GM06990 (cell line): ENCODE measurements around the gene RBL2.
"Not testable (repeated sequence)": the region's sequence is repeated elsewhere in the genome, so short reads cannot be mapped to it uniquely, and the experiment has no call there.

Experiments used
- DNase-seq: peaks from one replicate; pipeline ENCODE4 v3.0.0-alpha.2; 2011; ENCODE audit not compliant: insufficient read length; ENCODE audit errors: extremely low read depth
- H3K27me3 ChIP-seq: replicated peaks from 2 replicates; pipeline ENCODE4 v1.6.0; 2011; ENCODE audit warnings: low read length; ENCODE audit not compliant: control insufficient read depth, insufficient read depth
- H3K36me3 ChIP-seq: 2 replicates; pipeline ENCODE4 v1.5.1; 2011; ENCODE audit warnings: low read length; ENCODE audit not compliant: control insufficient read depth, insufficient read depth
- H3K4me3 ChIP-seq: replicated peaks from 2 replicates; pipeline ENCODE4 v1.5.1; 2011; ENCODE audit warnings: low read depth, mild to moderate bottlenecking, control low read depth, low read length
- TF ChIP-seq, protein P1 (sequence below): IDR thresholded peaks from 2 replicates; pipeline ENCODE4 v1.5.1; 2011; ENCODE audit warnings: low read length, control low read depth, mild to moderate bottlenecking, inconsistent platforms; ENCODE audit not compliant: insufficient read depth, poor library complexity, severe bottlenecking

The RBL2 gene

DNA sequence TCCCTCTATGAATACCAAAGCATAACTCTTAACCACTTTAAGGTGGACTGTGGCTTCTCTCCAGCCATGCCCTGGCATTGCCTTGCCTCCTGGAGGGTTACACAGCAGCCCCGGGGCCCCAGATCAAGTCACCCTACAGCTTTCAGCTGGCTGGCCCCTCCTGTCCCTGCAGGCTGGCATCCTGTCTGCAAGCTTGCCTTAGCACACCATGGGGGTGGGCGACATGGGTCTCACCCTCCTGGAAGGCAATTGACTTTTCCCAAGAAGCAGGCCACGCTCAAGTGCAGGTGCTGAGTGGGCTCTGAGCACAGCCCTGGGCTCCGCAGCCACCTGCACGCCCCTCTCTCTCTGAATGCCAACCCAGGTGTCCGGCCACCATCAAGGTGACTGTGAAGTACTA, 94.5 kb downstream of the RBL2 start:
- no peak for DNase-seq
- Histone ChIP-seq H3K4me3 (no peak overlapping the region), H3K36me3 (no peaks in the 10 kb centered on the region), H3K27me3 (no peaks in the 10 kb centered on the region)
- TF ChIP-seq, protein P1, sequence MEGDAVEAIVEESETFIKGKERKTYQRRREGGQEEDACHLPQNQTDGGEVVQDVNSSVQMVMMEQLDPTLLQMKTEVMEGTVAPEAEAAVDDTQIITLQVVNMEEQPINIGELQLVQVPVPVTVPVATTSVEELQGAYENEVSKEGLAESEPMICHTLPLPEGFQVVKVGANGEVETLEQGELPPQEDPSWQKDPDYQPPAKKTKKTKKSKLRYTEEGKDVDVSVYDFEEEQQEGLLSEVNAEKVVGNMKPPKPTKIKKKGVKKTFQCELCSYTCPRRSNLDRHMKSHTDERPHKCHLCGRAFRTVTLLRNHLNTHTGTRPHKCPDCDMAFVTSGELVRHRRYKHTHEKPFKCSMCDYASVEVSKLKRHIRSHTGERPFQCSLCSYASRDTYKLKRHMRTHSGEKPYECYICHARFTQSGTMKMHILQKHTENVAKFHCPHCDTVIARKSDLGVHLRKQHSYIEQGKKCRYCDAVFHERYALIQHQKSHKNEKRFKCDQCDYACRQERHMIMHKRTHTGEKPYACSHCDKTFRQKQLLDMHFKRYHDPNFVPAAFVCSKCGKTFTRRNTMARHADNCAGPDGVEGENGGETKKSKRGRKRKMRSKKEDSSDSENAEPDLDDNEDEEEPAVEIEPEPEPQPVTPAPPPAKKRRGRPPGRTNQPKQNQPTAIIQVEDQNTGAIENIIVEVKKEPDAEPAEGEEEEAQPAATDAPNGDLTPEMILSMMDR, result no peak

DNA sequence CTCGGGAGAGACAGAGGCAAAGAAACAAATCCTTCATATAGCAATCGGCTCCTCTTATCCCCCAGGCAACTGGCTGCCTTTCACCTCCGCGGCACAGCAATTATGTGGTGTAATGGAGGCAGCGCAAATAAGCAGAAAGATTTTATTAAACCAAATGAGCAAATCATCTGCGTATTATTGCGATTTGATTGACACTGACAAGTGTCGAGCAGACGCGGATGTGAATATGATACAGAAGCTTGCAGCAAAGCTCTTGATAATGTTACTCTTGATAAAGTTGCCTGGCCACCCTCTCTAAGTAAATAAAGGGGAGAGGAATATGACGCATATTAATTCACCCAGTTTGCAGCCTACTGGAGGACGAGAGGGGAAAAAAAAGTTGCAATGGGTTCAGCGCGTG, 95.2 kb downstream of the RBL2 start:
- H3K27me3 ChIP-seq, result no peaks in the 10 kb centered on the region
- H3K4me3 ChIP-seq, result no peak overlapping the region
- TF ChIP-seq, protein P1, result no peak
- H3K36me3 ChIP-seq, result no peaks in the 10 kb centered on the region
- no peak for DNase-seq

DNA sequence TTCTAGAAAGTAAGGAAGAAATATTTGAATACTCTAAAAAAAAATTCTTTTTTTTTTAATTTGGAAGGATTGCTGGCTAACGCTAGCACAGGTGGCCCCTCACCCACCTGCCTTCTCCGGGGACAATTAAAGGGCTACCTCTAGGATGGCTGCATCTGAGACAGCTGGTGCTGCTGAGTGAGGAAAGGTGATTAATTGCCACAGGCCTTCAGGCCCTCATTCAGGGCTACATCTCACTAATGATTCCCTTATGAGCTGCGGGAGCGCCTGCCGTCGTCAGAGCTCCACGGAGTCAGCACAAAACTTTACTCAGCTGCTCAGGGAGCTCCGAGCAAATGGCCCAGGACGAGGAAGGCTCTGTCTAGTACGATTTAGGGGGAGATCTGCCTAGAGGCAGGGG, 95.8 kb downstream of the RBL2 start:
- TF ChIP-seq, protein P1, result no peak
- no peak for DNase-seq
- H3K36me3 ChIP-seq, result no peaks in the 10 kb centered on the region
- no peaks in the 10 kb centered on the region for H3K27me3 ChIP-seq
- no peak overlapping the region for H3K4me3 ChIP-seq

DNA sequence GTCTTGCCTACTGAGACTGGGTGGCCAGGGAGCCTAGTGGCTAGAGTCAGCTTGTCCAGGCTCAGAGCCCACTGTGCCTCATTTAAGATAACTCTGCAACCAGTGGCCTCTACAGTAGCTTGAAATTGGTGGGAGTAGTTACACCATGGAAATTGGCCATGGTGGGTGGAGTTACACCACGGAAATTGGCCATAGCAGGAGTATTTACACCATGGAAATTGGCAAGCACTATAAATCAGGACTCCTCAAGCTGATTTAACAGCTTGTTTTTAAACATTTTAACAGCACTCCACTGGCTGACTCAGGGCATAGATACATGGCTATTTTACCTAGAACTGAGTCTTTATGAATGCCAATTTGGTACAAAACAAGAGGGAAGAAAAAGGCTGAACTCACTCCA, 96.5 kb downstream of the RBL2 start:
- Histone ChIP-seq H3K27me3 (no peaks in the 10 kb centered on the region), H3K4me3 (no peak overlapping the region), H3K36me3 (no peaks in the 10 kb centered on the region)
- TF ChIP-seq, protein P1, result no peak
- DNase-seq, result no peak

DNA sequence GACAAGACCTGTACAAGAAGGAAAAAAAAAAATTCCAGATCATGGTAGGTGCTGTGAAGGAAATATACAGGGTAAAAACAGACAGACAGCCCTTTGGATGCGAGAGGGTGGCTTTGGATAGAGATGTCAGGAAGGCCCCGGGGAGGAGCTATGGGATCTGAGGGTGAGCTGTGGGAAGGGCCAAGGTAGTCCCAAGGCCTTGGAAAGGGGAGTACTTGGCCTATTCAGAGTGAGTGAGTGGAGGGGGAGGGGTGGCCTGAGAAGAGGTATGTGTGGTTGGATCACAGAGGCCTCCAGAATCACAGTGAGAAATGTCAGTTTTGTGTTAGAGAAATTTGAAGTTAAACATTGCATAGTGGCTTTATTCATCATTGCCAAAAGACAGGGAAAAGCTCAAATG, 99.9 kb downstream of the RBL2 start:
- no peaks in the 10 kb centered on the region for H3K36me3 ChIP-seq
- TF ChIP-seq, protein P1, result no peak
- no peak overlapping the region for H3K4me3 ChIP-seq
- H3K27me3 ChIP-seq, result no peaks in the 10 kb centered on the region
- no peak for DNase-seq

DNA sequence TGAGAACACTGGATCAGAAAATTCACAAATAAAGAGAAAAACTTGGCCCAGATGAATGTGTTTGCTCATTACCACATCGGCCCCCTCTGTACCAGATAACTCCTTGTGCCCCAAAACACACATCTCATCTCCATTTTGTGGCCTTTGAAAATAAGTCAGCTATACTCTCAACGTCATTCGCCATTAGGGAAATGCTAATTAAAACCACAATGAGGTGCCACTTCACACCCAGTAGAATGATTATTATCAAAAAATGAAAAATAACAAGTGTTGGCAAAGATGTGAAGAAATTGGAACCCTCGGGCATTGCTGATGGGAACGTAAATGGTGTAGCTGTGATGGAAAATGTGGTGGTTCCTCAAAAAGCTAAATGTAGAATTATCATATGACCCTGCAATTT, 103.4 kb downstream of the RBL2 start:
- TF ChIP-seq, protein P1, result no peak
- no peak for DNase-seq
- Histone ChIP-seq H3K27me3 (no peaks in the 10 kb centered on the region), H3K36me3 (no peaks in the 10 kb centered on the region), H3K4me3 (no peak overlapping the region)

DNA sequence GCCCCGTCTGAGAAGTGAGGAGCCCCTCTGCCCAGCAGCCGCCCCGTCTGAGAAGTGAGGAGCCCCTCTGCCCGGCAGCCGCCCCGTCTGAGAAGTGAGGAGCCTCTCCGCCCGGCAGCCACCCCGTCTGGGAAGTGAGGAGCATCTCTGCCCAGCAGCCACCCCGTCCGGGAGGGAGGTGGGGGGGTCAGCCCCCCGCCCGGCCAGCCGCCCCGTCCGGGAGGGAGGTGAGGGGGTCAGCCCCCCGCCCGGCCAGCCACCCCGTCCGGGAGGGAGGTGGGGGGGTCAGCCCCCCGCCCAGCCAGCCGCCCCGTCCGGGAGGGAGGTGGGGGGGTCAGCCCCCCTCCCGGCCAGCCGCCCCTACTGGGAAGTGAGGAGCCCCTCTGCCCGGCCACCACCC, 105.1 kb downstream of the RBL2 start:
- not testable (repeated sequence) for H3K27me3 ChIP-seq, H3K4me3 ChIP-seq, DNase-seq, H3K36me3 ChIP-seq

DNA sequence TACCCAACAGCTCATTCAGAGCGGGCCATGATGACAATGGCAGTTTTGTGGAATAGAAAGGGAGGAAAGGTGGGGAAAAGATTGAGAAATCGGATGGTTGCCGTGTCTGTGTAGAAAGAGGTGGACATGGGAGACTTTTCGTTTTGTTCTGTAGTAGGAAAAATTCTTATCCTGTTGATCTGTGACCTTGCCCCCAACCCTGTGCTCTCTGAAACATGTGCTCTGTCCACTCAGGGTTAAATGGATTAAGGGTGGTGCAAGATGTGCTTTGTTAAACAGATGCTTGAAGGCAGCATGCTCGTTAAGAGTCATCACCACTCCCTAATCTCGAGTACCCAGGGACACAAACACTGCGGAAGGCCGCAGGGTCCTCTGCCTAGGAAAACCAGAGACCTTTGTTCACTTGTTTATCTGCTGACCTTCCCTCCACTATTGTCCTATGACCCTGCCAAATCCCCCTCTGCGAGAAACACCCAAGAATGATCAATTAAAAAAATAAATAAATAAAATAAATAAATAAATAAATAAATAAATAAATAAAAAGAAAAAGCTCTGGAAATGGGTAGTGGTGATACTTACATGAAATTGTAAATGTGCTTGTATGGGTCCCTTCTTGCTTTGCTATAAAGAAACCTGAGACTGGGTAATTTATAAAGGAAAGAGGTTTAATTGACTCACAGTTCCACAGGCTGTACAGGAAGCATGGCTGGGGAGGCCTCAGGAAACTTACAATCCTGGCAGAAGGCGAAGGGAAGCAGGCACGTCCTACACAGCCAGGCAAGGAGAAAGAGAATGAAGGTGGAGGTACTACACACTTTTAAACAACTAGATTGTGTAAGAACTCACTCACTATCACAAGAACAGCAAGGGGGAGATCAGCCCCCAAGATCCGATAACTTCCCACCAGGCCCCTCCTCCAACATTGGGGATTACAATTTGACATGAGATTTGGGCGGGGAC, 105.8 kb downstream of the RBL2 start:
- H3K27me3 ChIP-seq, DNase-seq, H3K4me3 ChIP-seq, H3K36me3 ChIP-seq: not testable (repeated sequence)
